OCI-LY1 (cell line): Measurements from ENCODE around the gene MED15.

Experiments
- H2AFZ ChIP-seq: fragments of 200-600 bp; sonication (generic), shearing (Covaris generic); 2 replicates; pipeline ENCODE4 v1.6.0; 2014; ENCODE audit warnings: antibody characterized with exemption, mild to moderate bottlenecking, low read length
- H3F3A ChIP-seq: fragments of 200-600 bp; sonication (generic), shearing (Covaris generic); 2 replicates; pipeline ENCODE4 v1.6.0; 2014; ENCODE audit warnings: mild to moderate bottlenecking, antibody characterized with exemption, low read length, moderate library complexity; ENCODE audit not compliant: insufficient read depth
- H3K27ac ChIP-seq: fragments of 200-600 bp; sonication (generic); 2 replicates; pipeline ENCODE4 v1.5.1; 2014; ENCODE audit warnings: low read length, mixed run types, mild to moderate bottlenecking, low read depth; ENCODE audit not compliant: poor library complexity, severe bottlenecking
- H3K27me3 ChIP-seq: fragments of 200-600 bp; sonication (generic); 2 replicates; pipeline ENCODE4 v1.6.0; 2014; ENCODE audit warnings: antibody characterized with exemption, mild to moderate bottlenecking, low read length, moderate library complexity; ENCODE audit not compliant: insufficient read depth
- H3K36me3 ChIP-seq: fragments of 200-600 bp; sonication (generic); 2 replicates; pipeline ENCODE4 v1.6.1; 2014; ENCODE audit warnings: mild to moderate bottlenecking, antibody characterized with exemption, low read length, moderate library complexity, mixed read lengths; ENCODE audit not compliant: insufficient read depth
- H3K4me1 ChIP-seq: fragments of 200-600 bp; sonication (generic); 2 replicates; pipeline ENCODE4 v1.5.1; 2014; ENCODE audit warnings: mild to moderate bottlenecking, low read length, moderate library complexity; ENCODE audit not compliant: insufficient read depth, severe bottlenecking
- H3K4me2 ChIP-seq: fragments of 200-600 bp; sonication (generic), shearing (Covaris generic); 2 replicates; pipeline ENCODE4 v1.6.1; 2014; ENCODE audit warnings: low read length
- H3K4me3 ChIP-seq: fragments of 200-600 bp; sonication (generic); 2 replicates; pipeline ENCODE4 v1.5.1; 2014; ENCODE audit warnings: low read length, low read depth, mild to moderate bottlenecking, mixed read lengths; ENCODE audit not compliant: poor library complexity, severe bottlenecking
- H3K79me2 ChIP-seq: fragments of 200-600 bp; shearing (Covaris generic); 2 replicates; pipeline ENCODE4 v1.6.1; 2016; ENCODE audit warnings: mixed run types, low read length, mixed read lengths; ENCODE audit not compliant: insufficient read depth
- H3K9ac ChIP-seq: fragments of 200-600 bp; sonication (generic), shearing (Covaris generic); 2 replicates; pipeline ENCODE4 v1.6.1; 2014; ENCODE audit warnings: mild to moderate bottlenecking, low read length, mixed read lengths
- H3K9me2 ChIP-seq: fragments of 200-600 bp; sonication (generic), shearing (Covaris generic); 2 replicates; pipeline ENCODE4 v1.6.1; 2014; ENCODE audit warnings: low read depth, mild to moderate bottlenecking, low read length, mixed read lengths
- H3K9me3 ChIP-seq: fragments of 200-600 bp; shearing (Covaris generic); 2 replicates; pipeline ENCODE4 v1.6.1; 2014; ENCODE audit warnings: low read length, mixed read lengths
- H4K20me1 ChIP-seq: fragments of 200-600 bp; sonication (generic), shearing (Covaris generic); 2 replicates; pipeline ENCODE4 v1.6.0; 2016; ENCODE audit warnings: mild to moderate bottlenecking, low read length; ENCODE audit not compliant: insufficient read depth
- CTCF ChIP-seq: fragments of 200-600 bp; sonication (generic), shearing (Covaris generic); IDR thresholded peaks from 2 replicates; pipeline ENCODE4 v1.5.1; 2017; ENCODE audit warnings: mild to moderate bottlenecking, antibody characterized with exemption, low read length, moderate library complexity, mixed read lengths
- EZH2 ChIP-seq: fragments of 200-600 bp; sonication (generic), shearing (Covaris generic); IDR thresholded peaks from 2 replicates; pipeline ENCODE4 v1.8.0; 2017; ENCODE audit warnings: borderline replicate concordance, mixed run types, mild to moderate bottlenecking, antibody characterized with exemption, low read length, moderate library complexity, mixed read lengths

Gene MED15

GRCh38 chr22:20632518-20632917 is 125.1 kb downstream of the MED15 start:
- Histone ChIP-seq H3K27ac (no peak overlapping the region), H4K20me1 (no peaks in the 10 kb centered on the region), H3K9me3 (no peaks in the 10 kb centered on the region), H3K79me2 (no peaks in the 10 kb centered on the region), H3K9ac (no peak overlapping the region), H3K4me2 (no peak overlapping the region), H3K27me3 (no peaks in the 10 kb centered on the region; the same call in 1 of the 2 replicates), H3F3A (no peaks in the 10 kb centered on the region), H3K4me3 (no peak overlapping the region), H3K4me1 (no peaks in the 10 kb centered on the region), H2AFZ (no peak overlapping the region), H3K9me2 (no peaks in the 10 kb centered on the region), H3K36me3 (no peaks in the 10 kb centered on the region)
- TF ChIP-seq EZH2 (no peak), CTCF (no peak)

GRCh38 chr22:20634560-20635226 is 127.3 kb downstream of the MED15 start:
- Histone ChIP-seq H3K79me2 (no peaks in the 10 kb centered on the region), H3K4me1 (no peaks in the 10 kb centered on the region), H3K9me2 (no peaks in the 10 kb centered on the region), H4K20me1 (no peaks in the 10 kb centered on the region), H3F3A (no peaks in the 10 kb centered on the region), H3K4me3 (no peak overlapping the region), H2AFZ (no peak overlapping the region), H3K4me2 (no peak overlapping the region), H3K9me3 (no peaks in the 10 kb centered on the region), H3K27me3 (no peaks in the 10 kb centered on the region; the same call in 1 of the 2 replicates), H3K27ac (no peak overlapping the region), H3K9ac (no peak overlapping the region), H3K36me3 (no peaks in the 10 kb centered on the region)
- TF ChIP-seq CTCF (no peak), EZH2 (no peak)

GRCh38 chr22:20635227-20635591 is 127.8 kb downstream of the MED15 start:
- Histone ChIP-seq H3K79me2 (no peaks in the 10 kb centered on the region), H3K27ac (no peak overlapping the region), H4K20me1 (no peaks in the 10 kb centered on the region), H3K9ac (no peak overlapping the region), H3F3A (no peaks in the 10 kb centered on the region), H2AFZ (no peak overlapping the region), H3K27me3 (no peaks in the 10 kb centered on the region; the same call in 1 of the 2 replicates), H3K4me3 (no peak overlapping the region), H3K4me1 (no peaks in the 10 kb centered on the region), H3K36me3 (no peaks in the 10 kb centered on the region), H3K9me2 (no peaks in the 10 kb centered on the region), H3K9me3 (no peaks in the 10 kb centered on the region), H3K4me2 (no peak overlapping the region)
- TF ChIP-seq CTCF (no peak), EZH2 (no peak)
